ENCODE measurements around the gene FBLN2.

The FBLN2 gene

GRCh38 chr3:13504161-13504831 lies 44.6 kb upstream of the FBLN2 start:
- Histone ChIP-seq H3K4me1 (ENCODE audit: insufficient read depth, low read length) (no peaks in the 10 kb centered on the region), H3K27ac (ENCODE audit: low read length) (no peak overlapping the region), H3K9me3 (ENCODE audit: insufficient read depth, low read length, severe bottlenecking) (no peaks in the 10 kb centered on the region), H3K4me3 (ENCODE audit: low read depth in 1 of 2, low read length in 2 of 2) (no peak overlapping the region), H3K27me3 (ENCODE audit: insufficient read depth, low read length, poor library complexity) (no peaks in the 10 kb centered on the region), H3K4me2 (ENCODE audit: insufficient read depth, low read length) (no peak overlapping the region), H4K20me1 (ENCODE audit: insufficient read depth, low read length) (no peaks in the 10 kb centered on the region), H3K36me3 (ENCODE audit: insufficient read depth, low read length) (no peaks in the 10 kb centered on the region), H2AFZ (ENCODE audit: low read depth, low read length) (no peak overlapping the region), H3K9ac (ENCODE audit: low read depth, low read length) (no peak overlapping the region), H3K79me2 (ENCODE audit: insufficient read depth, low read length) (no peaks in the 10 kb centered on the region)
- DNase-seq (no peak), ATAC-seq (ENCODE audit: insufficient read depth, low read depth) (no peak)
- TF ChIP-seq CTCF (IDR thresholded peaks at IDR 0.05; ENCODE audit: borderline replicate concordance, extremely low read depth, low read length, poor library complexity, severe bottlenecking), result no peak
- no peak for TF ChIP-seq EZH2 (IDR thresholded peaks at IDR 0.05; ENCODE audit: borderline replicate concordance, low read depth, low read length, severe bottlenecking)

- Histone ChIP-seq H3K9ac (ENCODE audit: low read depth, low read length) (no peak overlapping the region), H2AFZ (ENCODE audit: low read depth, low read length) (no peak overlapping the region), H4K20me1 (ENCODE audit: insufficient read depth, low read length) (no peaks in the 10 kb centered on the region), H3K79me2 (ENCODE audit: insufficient read depth, low read length) (no peaks in the 10 kb centered on the region), H3K4me1 (ENCODE audit: insufficient read depth, low read length) (no peaks in the 10 kb centered on the region), H3K4me2 (ENCODE audit: insufficient read depth, low read length) (no peak overlapping the region), H3K36me3 (ENCODE audit: insufficient read depth, low read length) (no peaks in the 10 kb centered on the region), H3K9me3 (ENCODE audit: insufficient read depth, low read length, severe bottlenecking) (no peaks in the 10 kb centered on the region), H3K4me3 (ENCODE audit: low read depth in 1 of 2, low read length in 2 of 2) (no peak overlapping the region), H3K27me3 (ENCODE audit: insufficient read depth, low read length, poor library complexity) (no peaks in the 10 kb centered on the region), H3K27ac (ENCODE audit: low read length) (no peak overlapping the region)
- TF ChIP-seq CTCF (IDR thresholded peaks at IDR 0.05; ENCODE audit: borderline replicate concordance, extremely low read depth, low read length, poor library complexity, severe bottlenecking), result no peak
- no peak for TF ChIP-seq EZH2 (IDR thresholded peaks at IDR 0.05; ENCODE audit: borderline replicate concordance, low read depth, low read length, severe bottlenecking)
- ATAC-seq (ENCODE audit: insufficient read depth, low read depth) (no peak), DNase-seq (no peak)
Measured at GRCh38 chr3:13505147-13506130, 43.5 kb upstream of the FBLN2 start.

- H3K9ac ChIP-seq (ENCODE audit: low read depth, low read length), result no peak overlapping the region
- TF ChIP-seq CTCF (IDR thresholded peaks at IDR 0.05; ENCODE audit: borderline replicate concordance, extremely low read depth, low read length, poor library complexity, severe bottlenecking) (no peak), EZH2 (IDR thresholded peaks at IDR 0.05; ENCODE audit: borderline replicate concordance, low read depth, low read length, severe bottlenecking) (no peak)
- ATAC-seq (ENCODE audit: insufficient read depth, low read depth), result no peak
- H3K36me3 ChIP-seq (ENCODE audit: insufficient read depth, low read length), result no peaks in the 10 kb centered on the region
- no peaks in the 10 kb centered on the region for H3K9me3 ChIP-seq (ENCODE audit: insufficient read depth, low read length, severe bottlenecking)
- DNase-seq, result no peak
- no peaks in the 10 kb centered on the region for H3K79me2 ChIP-seq (ENCODE audit: insufficient read depth, low read length)
- H3K4me3 ChIP-seq (ENCODE audit: low read depth in 1 of 2, low read length in 2 of 2), result no peak overlapping the region
- no peaks in the 10 kb centered on the region for H4K20me1 ChIP-seq (ENCODE audit: insufficient read depth, low read length)
- H3K4me2 ChIP-seq (ENCODE audit: insufficient read depth, low read length), result no peak overlapping the region
- H2AFZ ChIP-seq (ENCODE audit: low read depth, low read length), result no peak overlapping the region
- no peak overlapping the region for H3K27ac ChIP-seq (ENCODE audit: low read length)
- no peaks in the 10 kb centered on the region for H3K4me1 ChIP-seq (ENCODE audit: insufficient read depth, low read length)
- H3K27me3 ChIP-seq (ENCODE audit: insufficient read depth, low read length, poor library complexity), result no peaks in the 10 kb centered on the region
Measured at GRCh38 chr3:13506239-13506638, 42.7 kb upstream of the FBLN2 start.
